Coronary artery (tissue), 2 donors: ENCODE measurements around the gene CPNE6.
"Not testable (repeated sequence)": the region's sequence is repeated elsewhere in the genome, so short reads cannot be mapped to it uniquely, and the experiment has no call there.

ENCODE experiments used
- DNase-seq: peaks from one replicate; pipeline ENCODE4 v3.0.0-alpha.2; 2017; ENCODE audit warnings: low spot score
- H3K27ac ChIP-seq, 2 donors: fragments of 200-600 bp; sonication (generic); one replicate each; pipeline ENCODE4 v1.5.1; 2016 to 2019
- H3K4me3 ChIP-seq: fragments of 200-600 bp; sonication (generic); 2 replicates; pipeline ENCODE4 v1.5.1; 2016; ENCODE audit warnings: mild to moderate bottlenecking, moderate library complexity
- CTCF ChIP-seq: fragments of 200-600 bp; sonication (generic); IDR thresholded peaks from one replicate; pipeline ENCODE4 v1.5.1; 2019; ENCODE audit warnings: antibody characterized with exemption

The CPNE6 gene

DNA sequence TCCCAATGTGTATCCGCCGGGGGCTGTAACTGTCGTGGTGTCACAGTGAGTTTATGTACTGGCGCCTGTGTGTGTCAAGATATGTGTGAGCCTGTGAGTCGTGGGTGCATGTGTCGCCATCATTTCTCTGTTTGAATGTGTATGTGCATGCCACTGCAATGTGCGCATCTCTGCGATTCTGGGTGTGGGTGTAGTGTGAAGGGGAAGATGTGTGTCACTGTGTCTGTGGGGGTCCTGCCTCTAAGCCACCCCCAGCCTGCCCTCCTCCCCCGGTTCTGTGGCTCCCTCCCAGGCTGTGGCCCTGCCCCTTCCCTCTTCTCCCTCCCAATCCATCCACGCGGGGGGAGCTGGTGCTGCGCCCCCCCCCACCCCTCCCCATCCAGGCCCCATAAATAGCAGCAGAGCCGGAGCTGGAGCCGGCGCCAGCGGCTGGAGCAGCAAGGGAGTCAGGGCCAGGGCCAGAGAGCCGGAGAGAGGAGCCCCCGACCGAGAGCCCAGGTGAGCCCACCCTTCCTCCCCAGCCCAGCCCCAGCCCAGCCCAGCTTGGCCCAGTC is at the start of gene CPNE6:
CPNE6 (plus strand) TSS at position 419 of the 554 bp plus-strand sequence. CDS start 1,375 bp downstream, outside the sequence.
- no peak within 1 kb of the TSS for H3K4me3 ChIP-seq
- no peak for DNase-seq
- no peak for TF ChIP-seq CTCF

DNA sequence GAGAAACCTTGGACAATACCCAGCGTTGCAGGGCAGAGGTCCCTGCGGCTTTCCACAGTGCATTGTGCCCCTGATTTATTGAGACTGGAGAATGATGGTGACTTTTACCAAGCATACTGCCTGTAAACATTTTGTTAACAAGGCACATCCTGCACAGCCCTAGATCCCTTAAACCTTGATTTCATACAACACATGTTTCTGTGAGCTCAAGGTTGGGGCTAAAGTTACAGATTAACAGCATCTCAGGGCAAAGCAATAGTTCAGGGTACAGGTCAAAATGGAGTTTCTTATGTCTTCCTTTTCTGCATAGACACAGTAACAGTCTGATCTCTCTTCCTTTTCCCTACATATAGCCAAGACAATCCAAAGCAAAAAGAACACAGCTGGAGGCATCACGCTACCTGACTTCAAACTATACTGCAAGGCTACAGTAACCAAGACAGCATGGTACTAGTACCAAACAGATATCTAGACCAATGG is 46.4 kb upstream of the CPNE6 start:
- H3K27ac ChIP-seq, DNase-seq, H3K4me3 ChIP-seq: not testable (repeated sequence)

More for the DNA sequence above, at the start of gene CPNE6:
- no peak within 1 kb of the TSS for H3K27ac ChIP-seq

DNA sequence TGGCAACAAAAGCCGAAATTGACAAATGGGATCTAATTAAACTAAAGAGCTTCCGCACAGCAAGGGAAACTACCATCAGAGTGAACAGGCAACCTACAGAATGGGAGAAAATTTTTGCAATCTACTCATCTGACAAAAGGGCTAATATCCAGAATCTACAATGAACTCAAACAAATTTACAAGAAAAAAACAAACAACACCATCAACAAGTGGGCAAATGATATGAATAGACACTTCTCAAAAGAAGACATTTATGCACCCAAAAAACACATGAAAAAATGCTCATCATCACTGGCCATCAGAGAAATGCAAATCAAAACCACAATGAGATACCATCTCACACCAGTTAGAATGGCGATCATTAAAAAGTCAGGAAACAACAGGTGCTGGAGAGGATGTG is 41.7 kb upstream of the CPNE6 start:
- H3K4me3 ChIP-seq, H3K27ac ChIP-seq, DNase-seq: not testable (repeated sequence)

- H3K4me3 ChIP-seq, DNase-seq, H3K27ac ChIP-seq: not testable (repeated sequence)
Observed at GRCh38 chr14:24031331-24031730, 40.0 kb upstream of the CPNE6 start.

DNA sequence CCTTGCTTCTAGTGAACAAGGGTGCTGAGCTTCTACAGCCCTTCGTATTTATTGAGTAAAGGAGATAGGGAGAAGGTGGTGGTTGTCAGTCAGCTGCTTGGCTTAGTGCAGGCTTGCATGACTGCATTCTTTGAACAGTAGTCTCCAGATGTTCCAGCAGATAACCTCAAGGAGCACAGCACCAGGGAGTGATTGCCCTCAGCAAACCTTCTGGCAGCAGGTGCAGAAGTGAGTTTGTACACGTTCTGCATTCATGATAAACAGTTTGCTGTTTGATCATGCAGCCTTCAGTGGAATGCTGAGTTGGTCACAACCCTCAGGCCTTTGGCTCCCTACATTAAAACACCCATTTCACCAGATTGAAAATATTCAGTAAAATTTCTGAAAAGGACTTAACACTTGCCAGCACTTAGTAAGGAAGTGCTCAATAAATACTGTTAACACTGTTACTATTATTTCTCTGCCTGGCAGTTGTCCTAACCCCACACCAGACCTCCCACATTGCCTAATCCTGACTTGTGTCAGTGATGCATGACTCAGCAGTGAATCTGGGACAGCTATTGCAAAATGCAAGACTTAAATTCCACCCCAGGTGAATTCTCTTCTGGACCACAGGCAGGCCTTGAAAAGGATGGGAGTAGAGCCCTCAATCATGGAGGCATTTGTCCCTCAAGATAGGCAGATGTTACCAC is 38.5 kb upstream of the CPNE6 start:
- Histone ChIP-seq H3K4me3 (no peak overlapping the region), H3K27ac (no peak overlapping the region)
- no peak for DNase-seq
- TF ChIP-seq CTCF: no peak

DNA sequence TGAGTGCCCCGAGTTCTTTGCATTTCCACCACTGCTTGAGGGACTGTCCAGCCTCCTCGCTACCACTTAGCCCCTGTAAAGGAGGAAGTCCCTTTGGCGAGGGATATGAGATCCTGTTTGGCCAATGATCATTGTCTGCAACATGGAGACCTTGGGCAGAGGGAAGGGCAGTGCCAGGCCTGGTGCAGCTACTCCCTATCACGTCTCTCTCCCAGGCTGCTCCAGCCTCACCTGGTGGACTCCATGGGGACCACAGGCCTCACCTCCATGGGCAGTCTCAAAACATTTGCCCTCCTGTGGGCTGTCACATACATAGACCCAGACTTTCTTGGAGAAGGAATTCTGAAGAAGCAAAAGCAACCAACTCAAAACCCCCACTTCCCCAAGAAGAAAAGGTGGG is 35.6 kb upstream of the CPNE6 start:
- Histone ChIP-seq H3K27ac (peak overlapping the region; percentile 84 to 99), H3K4me3 (peak overlapping the region; percentile 91)
- not testable (repeated sequence) for DNase-seq

GRCh38 chr14:24036169-24036962 is 35.0 kb upstream of the CPNE6 start:
- peak overlapping the region; percentile 91 for H3K4me3 ChIP-seq
- peak overlapping the region; percentile 84 to 99 for H3K27ac ChIP-seq
- TF ChIP-seq CTCF: peak; percentile 70
- DNase-seq: peak; percentile 89

DNA sequence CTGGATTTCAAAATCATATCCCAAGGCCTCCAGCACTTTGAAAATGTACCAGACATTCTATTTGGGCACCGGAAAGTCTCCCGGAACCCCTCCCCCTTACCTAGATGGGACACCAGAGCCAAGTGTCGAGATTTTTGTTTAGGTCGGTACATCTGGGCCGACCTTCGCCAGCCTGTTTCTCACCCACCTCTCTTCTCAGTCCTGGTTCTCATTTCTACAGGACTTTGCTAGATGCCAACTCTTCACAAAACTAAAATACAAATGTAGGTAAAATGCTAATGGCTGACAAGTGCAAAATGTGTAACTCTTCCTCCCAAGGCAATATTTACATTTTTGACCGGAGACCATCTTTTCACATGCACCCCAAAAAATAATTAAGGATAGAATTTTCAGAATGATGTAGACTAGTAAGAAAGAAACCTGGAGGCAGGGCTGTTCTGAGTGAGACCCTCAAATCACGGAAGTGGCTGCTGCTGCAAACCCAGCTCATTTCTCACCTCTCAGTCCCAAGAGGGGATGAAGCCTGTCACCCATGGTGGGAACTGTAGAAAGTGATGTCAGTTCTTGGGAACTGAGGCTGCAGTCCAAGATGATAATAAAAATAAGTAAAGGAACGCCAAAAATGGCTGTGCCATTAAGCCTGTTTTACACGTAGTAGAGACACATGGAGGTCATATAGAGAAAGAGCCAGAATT is 34.3 kb upstream of the CPNE6 start:
- peak overlapping the region; percentile 84 to 99 for H3K27ac ChIP-seq
- DNase-seq: not testable (repeated sequence)
- peak overlapping the region; percentile 91 for H3K4me3 ChIP-seq

GRCh38 chr14:24037658-24038037 is 33.7 kb upstream of the CPNE6 start:
- no peak for DNase-seq
- H3K4me3 ChIP-seq: no peak overlapping the region
- TF ChIP-seq CTCF: no peak
- H3K27ac ChIP-seq: no peak overlapping the region
